GM23338 (cell line): ENCODE data around the gene CCDC93. TPM values are rescaled to one million over a fixed set of nuclear protein-coding genes. Genes with fewer than 3 reads are reported as not detected.

ENCODE experiments used
- ATAC-seq: fragments of 200-7000 bp; cut with Tn5 transposase; 3 replicates; pipeline ENCODE4 v1.9.1; 2020
- DNase-seq: peaks from one replicate; pipeline ENCODE4 v3.0.0-alpha.2; 2015; ENCODE audit warnings: low spot score
- H2AFZ ChIP-seq: fragments of 200-600 bp; sonication (generic); 2 replicates; pipeline ENCODE4 v1.8.0; 2016; ENCODE audit warnings: antibody characterized with exemption, mild to moderate bottlenecking, moderate library complexity
- H3F3A ChIP-seq: fragments of 200-600 bp; sonication (generic); replicated peaks from 2 replicates; pipeline ENCODE4 v1.8.0; 2017; ENCODE audit warnings: antibody characterized with exemption, mixed run types, low read depth
- H3K27ac ChIP-seq: fragments of 200-600 bp; sonication (generic); 2 replicates; pipeline ENCODE4 v1.6.1; 2016; ENCODE audit warnings: low read depth
- H3K27me3 ChIP-seq: fragments of 200-600 bp; sonication (generic); 2 replicates; pipeline ENCODE4 v1.8.0; 2016; ENCODE audit warnings: mild to moderate bottlenecking, mixed run types, moderate library complexity; ENCODE audit not compliant: insufficient read depth
- H3K36me3 ChIP-seq: fragments of 200-600 bp; sonication (generic); 2 replicates; pipeline ENCODE4 v1.8.0; 2016; ENCODE audit warnings: mild to moderate bottlenecking; ENCODE audit not compliant: insufficient read depth
- H3K4me1 ChIP-seq: fragments of 200-600 bp; sonication (generic); 2 replicates; pipeline ENCODE4 v1.8.0; 2016; ENCODE audit warnings: mild to moderate bottlenecking, moderate library complexity; ENCODE audit not compliant: insufficient read depth
- H3K4me2 ChIP-seq: fragments of 200-600 bp; sonication (generic); 2 replicates; pipeline ENCODE4 v1.7.1; 2017; ENCODE audit warnings: mixed run types
- H3K4me3 ChIP-seq: fragments of 200-600 bp; sonication (generic); 2 replicates; pipeline ENCODE4 v1.6.1; 2016; ENCODE audit warnings: mixed run types
- H3K79me2 ChIP-seq: fragments of 200-600 bp; sonication (generic); replicated peaks from 2 replicates; pipeline ENCODE4 v1.8.0; 2017; ENCODE audit warnings: mild to moderate bottlenecking; ENCODE audit not compliant: insufficient read depth
- H3K9me2 ChIP-seq: fragments of 200-600 bp; sonication (generic); 2 replicates; pipeline ENCODE4 v1.8.0; 2017; ENCODE audit not compliant: insufficient read depth
- H4K20me1 ChIP-seq: fragments of 200-600 bp; sonication (generic); replicated peaks from 2 replicates; pipeline ENCODE4 v1.8.0; 2017; ENCODE audit warnings: mild to moderate bottlenecking; ENCODE audit not compliant: insufficient read depth
- H3K27ac Mint-ChIP-seq: 2 replicates; pipeline ENCODE4 v1.8.0; 2020; ENCODE audit warnings: inconsistent platforms, mild to moderate bottlenecking, moderate library complexity, mixed read lengths
- H3K27me3 Mint-ChIP-seq: 3 replicates; pipeline ENCODE4 v1.8.0; 2022; ENCODE audit warnings: low read depth, mild to moderate bottlenecking, moderate library complexity, mixed read lengths, inconsistent platforms; ENCODE audit not compliant: insufficient read depth, poor library complexity
- H3K36me3 Mint-ChIP-seq: 3 replicates; pipeline ENCODE4 v1.8.0; 2021; ENCODE audit warnings: low read depth, mild to moderate bottlenecking, inconsistent platforms, moderate library complexity, mixed read lengths
- H3K4me1 Mint-ChIP-seq: 3 replicates; pipeline ENCODE4 v1.8.0; 2020; ENCODE audit warnings: mild to moderate bottlenecking, inconsistent platforms, mixed read lengths
- H3K4me3 Mint-ChIP-seq: 3 replicates; pipeline ENCODE4 v1.8.0; 2021; ENCODE audit warnings: moderate library complexity, mild to moderate bottlenecking, inconsistent platforms, mixed read lengths
- H3K9me3 Mint-ChIP-seq: 3 replicates; pipeline ENCODE4 v1.8.0; 2020; ENCODE audit warnings: moderate library complexity, mild to moderate bottlenecking, inconsistent platforms, mixed read lengths
- CREB1 ChIP-seq: fragments of 250-450 bp; sonication (Bioruptor Pico); IDR thresholded peaks from 2 replicates; pipeline ENCODE4 v1.5.0; 2020; ENCODE audit warnings: low read depth, mild to moderate bottlenecking, moderate library complexity
- EZH2 ChIP-seq: fragments of 200-600 bp; sonication (generic); IDR thresholded peaks from one replicate; pipeline ENCODE4 v1.8.0; 2017; ENCODE audit warnings: antibody characterized with exemption, mild to moderate bottlenecking, low read depth; ENCODE audit not compliant: unreplicated experiment
- EZH2phosphoT487 ChIP-seq: fragments of 200-600 bp; sonication (generic); IDR thresholded peaks from one replicate; pipeline ENCODE4 v1.8.1; 2018; ENCODE audit warnings: antibody characterized with exemption; ENCODE audit not compliant: unreplicated experiment
- NANOG ChIP-seq: IDR thresholded peaks from 2 replicates; pipeline ENCODE4 v1.6.1; 2016; ENCODE audit warnings: antibody characterized with exemption, borderline replicate concordance
- POLR2AphosphoS5 ChIP-seq: IDR thresholded peaks from 2 replicates; pipeline ENCODE4 v1.6.1; 2016; ENCODE audit warnings: antibody characterized with exemption, low read depth
- STAT1 ChIP-seq: IDR thresholded peaks from one replicate; pipeline ENCODE4 v1.6.1; 2016; ENCODE audit warnings: antibody characterized with exemption; ENCODE audit not compliant: unreplicated experiment
- ZNF114 ChIP-seq: fragments of 250-450 bp; sonication (Bioruptor Pico); IDR thresholded peaks from 2 replicates; pipeline ENCODE4 v1.5.0; 2020; ENCODE audit warnings: mild to moderate bottlenecking, moderate library complexity
- ZNF331 ChIP-seq: fragments of 250-450 bp; sonication (Bioruptor Pico); IDR thresholded peaks from 2 replicates; pipeline ENCODE4 v1.5.0; 2020; ENCODE audit warnings: low read depth, mild to moderate bottlenecking, moderate library complexity
- polyA plus RNA-seq: library from polyadenylated mRNA; unstranded; fragments of >200 nt; fragmentation: Nextera tagmentation; extraction: Ambion mirVana; gene quantifications from 2 replicates; pipeline ENCODE4 v1.2.1, GENCODE V29; 2016
- total RNA-seq: library from RNA; depleted of rRNA; stranded (reverse); fragments of >200 nt; shearing (Covaris generic); gene quantifications from 2 replicates; pipeline ENCODE4 v1.2.3, GENCODE V29; 2014
- TF ChIP-seq, protein P1 (sequence below), 2 experiments: fragments of 200-600 bp in 1 of 2; sonication (generic) in 1 of 2; conservative IDR thresholded peaks; 2 replicates each; pipeline versions ENCODE4 v1.5.1 to v1.6.1; 2016 to 2017; ENCODE audit warnings: antibody characterized with exemption in 2 of 2, low read depth in 2 of 2, mild to moderate bottlenecking in 2 of 2, moderate library complexity in 1 of 2
- TF ChIP-seq, protein P2 (sequence below): IDR thresholded peaks from one replicate; pipeline ENCODE4 v1.6.1; 2018; ENCODE audit warnings: antibody characterized with exemption; ENCODE audit not compliant: unreplicated experiment
- TF ChIP-seq, protein P3 (sequence below): fragments of 250-450 bp; sonication (Bioruptor Pico); IDR thresholded peaks from 2 replicates; pipeline ENCODE4 v1.5.0; 2020; ENCODE audit warnings: mild to moderate bottlenecking, moderate library complexity
- TF ChIP-seq, protein P4 (sequence below): IDR thresholded peaks from 2 replicates; pipeline ENCODE4 v1.6.1; 2016; ENCODE audit warnings: antibody characterized with exemption

CCDC93 gene
- total and polyA plus RNA-seq, 2 experiments from 2014 or later = 13.1 to 16.8 TPM

DNA sequence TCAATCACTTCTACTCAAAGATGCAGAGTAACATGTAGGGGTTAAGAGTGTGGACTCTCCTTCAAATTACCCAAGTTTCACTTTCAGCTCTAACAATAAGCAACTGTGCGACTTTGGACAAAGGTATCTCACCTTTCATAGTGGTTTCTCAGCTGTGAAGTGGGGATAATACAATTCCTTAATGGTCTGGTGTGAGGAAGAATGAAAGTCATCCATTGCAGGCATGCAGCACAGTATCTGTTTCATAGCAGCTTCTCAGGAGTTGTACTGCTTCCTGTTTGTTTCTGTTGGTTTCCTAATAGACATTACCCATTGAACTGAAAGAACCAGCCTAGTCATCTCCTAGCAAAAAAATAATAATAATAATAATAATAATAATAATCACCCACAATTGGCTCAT is 125.0 kb downstream of the CCDC93 start:
- H3K4me3 Mint-ChIP-seq = no peak overlapping the region
- H3K36me3 Mint-ChIP-seq = no peaks in the 10 kb centered on the region
- peaks cover 2% of the 10 kb centered on the region; the same call in 2 of the 3 replicates for H3K9me3 Mint-ChIP-seq
- ATAC-seq = no peak
- H3K79me2 ChIP-seq = no peaks in the 10 kb centered on the region
- no peak overlapping the region for H3K4me2 ChIP-seq
- TF ChIP-seq, protein P1, sequence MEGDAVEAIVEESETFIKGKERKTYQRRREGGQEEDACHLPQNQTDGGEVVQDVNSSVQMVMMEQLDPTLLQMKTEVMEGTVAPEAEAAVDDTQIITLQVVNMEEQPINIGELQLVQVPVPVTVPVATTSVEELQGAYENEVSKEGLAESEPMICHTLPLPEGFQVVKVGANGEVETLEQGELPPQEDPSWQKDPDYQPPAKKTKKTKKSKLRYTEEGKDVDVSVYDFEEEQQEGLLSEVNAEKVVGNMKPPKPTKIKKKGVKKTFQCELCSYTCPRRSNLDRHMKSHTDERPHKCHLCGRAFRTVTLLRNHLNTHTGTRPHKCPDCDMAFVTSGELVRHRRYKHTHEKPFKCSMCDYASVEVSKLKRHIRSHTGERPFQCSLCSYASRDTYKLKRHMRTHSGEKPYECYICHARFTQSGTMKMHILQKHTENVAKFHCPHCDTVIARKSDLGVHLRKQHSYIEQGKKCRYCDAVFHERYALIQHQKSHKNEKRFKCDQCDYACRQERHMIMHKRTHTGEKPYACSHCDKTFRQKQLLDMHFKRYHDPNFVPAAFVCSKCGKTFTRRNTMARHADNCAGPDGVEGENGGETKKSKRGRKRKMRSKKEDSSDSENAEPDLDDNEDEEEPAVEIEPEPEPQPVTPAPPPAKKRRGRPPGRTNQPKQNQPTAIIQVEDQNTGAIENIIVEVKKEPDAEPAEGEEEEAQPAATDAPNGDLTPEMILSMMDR (conservative IDR thresholded peaks at IDR 0.05; ENCODE audit: low read depth in 2 of 2) = no peak
- no peak for TF ChIP-seq STAT1
- no peak for TF ChIP-seq POLR2AphosphoS5
- TF ChIP-seq, protein P2, sequence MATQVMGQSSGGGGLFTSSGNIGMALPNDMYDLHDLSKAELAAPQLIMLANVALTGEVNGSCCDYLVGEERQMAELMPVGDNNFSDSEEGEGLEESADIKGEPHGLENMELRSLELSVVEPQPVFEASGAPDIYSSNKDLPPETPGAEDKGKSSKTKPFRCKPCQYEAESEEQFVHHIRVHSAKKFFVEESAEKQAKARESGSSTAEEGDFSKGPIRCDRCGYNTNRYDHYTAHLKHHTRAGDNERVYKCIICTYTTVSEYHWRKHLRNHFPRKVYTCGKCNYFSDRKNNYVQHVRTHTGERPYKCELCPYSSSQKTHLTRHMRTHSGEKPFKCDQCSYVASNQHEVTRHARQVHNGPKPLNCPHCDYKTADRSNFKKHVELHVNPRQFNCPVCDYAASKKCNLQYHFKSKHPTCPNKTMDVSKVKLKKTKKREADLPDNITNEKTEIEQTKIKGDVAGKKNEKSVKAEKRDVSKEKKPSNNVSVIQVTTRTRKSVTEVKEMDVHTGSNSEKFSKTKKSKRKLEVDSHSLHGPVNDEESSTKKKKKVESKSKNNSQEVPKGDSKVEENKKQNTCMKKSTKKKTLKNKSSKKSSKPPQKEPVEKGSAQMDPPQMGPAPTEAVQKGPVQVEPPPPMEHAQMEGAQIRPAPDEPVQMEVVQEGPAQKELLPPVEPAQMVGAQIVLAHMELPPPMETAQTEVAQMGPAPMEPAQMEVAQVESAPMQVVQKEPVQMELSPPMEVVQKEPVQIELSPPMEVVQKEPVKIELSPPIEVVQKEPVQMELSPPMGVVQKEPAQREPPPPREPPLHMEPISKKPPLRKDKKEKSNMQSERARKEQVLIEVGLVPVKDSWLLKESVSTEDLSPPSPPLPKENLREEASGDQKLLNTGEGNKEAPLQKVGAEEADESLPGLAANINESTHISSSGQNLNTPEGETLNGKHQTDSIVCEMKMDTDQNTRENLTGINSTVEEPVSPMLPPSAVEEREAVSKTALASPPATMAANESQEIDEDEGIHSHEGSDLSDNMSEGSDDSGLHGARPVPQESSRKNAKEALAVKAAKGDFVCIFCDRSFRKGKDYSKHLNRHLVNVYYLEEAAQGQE = no peak
- TF ChIP-seq CREB1 = no peak
- no peak for TF ChIP-seq NANOG
- no peak for TF ChIP-seq EZH2
- TF ChIP-seq, protein P3, sequence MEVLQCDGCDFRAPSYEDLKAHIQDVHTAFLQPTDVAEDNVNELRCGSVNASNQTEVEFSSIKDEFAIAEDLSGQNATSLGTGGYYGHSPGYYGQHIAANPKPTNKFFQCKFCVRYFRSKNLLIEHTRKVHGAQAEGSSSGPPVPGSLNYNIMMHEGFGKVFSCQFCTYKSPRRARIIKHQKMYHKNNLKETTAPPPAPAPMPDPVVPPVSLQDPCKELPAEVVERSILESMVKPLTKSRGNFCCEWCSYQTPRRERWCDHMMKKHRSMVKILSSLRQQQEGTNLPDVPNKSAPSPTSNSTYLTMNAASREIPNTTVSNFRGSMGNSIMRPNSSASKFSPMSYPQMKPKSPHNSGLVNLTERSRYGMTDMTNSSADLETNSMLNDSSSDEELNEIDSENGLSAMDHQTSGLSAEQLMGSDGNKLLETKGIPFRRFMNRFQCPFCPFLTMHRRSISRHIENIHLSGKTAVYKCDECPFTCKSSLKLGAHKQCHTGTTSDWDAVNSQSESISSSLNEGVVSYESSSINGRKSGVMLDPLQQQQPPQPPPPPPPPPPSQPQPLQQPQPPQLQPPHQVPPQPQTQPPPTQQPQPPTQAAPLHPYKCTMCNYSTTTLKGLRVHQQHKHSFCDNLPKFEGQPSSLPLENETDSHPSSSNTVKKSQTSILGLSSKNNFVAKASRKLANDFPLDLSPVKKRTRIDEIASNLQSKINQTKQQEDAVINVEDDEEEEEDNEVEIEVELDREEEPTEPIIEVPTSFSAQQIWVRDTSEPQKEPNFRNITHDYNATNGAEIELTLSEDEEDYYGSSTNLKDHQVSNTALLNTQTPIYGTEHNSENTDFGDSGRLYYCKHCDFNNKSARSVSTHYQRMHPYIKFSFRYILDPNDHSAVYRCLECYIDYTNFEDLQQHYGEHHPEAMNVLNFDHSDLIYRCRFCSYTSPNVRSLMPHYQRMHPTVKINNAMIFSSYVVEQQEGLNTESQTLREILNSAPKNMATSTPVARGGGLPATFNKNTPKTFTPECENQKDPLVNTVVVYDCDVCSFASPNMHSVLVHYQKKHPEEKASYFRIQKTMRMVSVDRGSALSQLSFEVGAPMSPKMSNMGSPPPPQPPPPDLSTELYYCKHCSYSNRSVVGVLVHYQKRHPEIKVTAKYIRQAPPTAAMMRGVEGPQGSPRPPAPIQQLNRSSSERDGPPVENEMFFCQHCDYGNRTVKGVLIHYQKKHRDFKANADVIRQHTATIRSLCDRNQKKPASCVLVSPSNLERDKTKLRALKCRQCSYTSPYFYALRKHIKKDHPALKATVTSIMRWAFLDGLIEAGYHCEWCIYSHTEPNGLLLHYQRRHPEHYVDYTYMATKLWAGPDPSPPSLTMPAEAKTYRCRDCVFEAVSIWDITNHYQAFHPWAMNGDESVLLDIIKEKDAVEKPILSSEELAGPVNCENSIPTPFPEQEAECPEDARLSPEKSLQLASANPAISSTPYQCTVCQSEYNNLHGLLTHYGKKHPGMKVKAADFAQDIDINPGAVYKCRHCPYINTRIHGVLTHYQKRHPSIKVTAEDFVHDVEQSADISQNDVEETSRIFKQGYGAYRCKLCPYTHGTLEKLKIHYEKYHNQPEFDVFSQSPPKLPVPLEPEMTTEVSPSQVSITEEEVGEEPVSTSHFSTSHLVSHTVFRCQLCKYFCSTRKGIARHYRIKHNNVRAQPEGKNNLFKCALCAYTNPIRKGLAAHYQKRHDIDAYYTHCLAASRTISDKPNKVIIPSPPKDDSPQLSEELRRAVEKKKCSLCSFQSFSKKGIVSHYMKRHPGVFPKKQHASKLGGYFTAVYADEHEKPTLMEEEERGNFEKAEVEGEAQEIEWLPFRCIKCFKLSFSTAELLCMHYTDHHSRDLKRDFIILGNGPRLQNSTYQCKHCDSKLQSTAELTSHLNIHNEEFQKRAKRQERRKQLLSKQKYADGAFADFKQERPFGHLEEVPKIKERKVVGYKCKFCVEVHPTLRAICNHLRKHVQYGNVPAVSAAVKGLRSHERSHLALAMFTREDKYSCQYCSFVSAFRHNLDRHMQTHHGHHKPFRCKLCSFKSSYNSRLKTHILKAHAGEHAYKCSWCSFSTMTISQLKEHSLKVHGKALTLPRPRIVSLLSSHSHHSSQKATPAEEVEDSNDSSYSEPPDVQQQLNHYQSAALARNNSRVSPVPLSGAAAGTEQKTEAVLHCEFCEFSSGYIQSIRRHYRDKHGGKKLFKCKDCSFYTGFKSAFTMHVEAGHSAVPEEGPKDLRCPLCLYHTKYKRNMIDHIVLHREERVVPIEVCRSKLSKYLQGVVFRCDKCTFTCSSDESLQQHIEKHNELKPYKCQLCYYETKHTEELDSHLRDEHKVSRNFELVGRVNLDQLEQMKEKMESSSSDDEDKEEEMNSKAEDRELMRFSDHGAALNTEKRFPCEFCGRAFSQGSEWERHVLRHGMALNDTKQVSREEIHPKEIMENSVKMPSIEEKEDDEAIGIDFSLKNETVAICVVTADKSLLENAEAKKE (CRISPR knock-in tag) = no peak
- TF ChIP-seq, protein P4, sequence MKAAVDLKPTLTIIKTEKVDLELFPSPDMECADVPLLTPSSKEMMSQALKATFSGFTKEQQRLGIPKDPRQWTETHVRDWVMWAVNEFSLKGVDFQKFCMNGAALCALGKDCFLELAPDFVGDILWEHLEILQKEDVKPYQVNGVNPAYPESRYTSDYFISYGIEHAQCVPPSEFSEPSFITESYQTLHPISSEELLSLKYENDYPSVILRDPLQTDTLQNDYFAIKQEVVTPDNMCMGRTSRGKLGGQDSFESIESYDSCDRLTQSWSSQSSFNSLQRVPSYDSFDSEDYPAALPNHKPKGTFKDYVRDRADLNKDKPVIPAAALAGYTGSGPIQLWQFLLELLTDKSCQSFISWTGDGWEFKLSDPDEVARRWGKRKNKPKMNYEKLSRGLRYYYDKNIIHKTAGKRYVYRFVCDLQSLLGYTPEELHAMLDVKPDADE = no peak
- no peak for TF ChIP-seq ZNF114 (CRISPR knock-in tag)
- no peak for TF ChIP-seq EZH2phosphoT487
- TF ChIP-seq ZNF331 (CRISPR knock-in tag) = no peak
- no peaks in the 10 kb centered on the region for H3K4me1 Mint-ChIP-seq
- no peak overlapping the region for H3K27ac Mint-ChIP-seq
- H3K27ac ChIP-seq = no peak overlapping the region
- no peaks in the 10 kb centered on the region for H3K9me2 ChIP-seq
- H3K4me3 ChIP-seq = no peak overlapping the region
- H3K36me3 ChIP-seq = no peaks in the 10 kb centered on the region
- no peaks in the 10 kb centered on the region for H3K27me3 ChIP-seq
- no peaks in the 10 kb centered on the region for H3F3A ChIP-seq
- DNase-seq = no peak
- H3K4me1 ChIP-seq = no peaks in the 10 kb centered on the region
- H4K20me1 ChIP-seq = no peaks in the 10 kb centered on the region
- no peak overlapping the region for H2AFZ ChIP-seq
- no peaks in the 10 kb centered on the region for H3K27me3 Mint-ChIP-seq
